Endothelial cell of umbilical vein (primary cell): Measurements from ENCODE around the gene CEP72. TPM values are rescaled to one million over a fixed set of nuclear protein-coding genes. Genes with fewer than 3 reads are reported as not detected.

Source experiments
- BruUV-seq: library from RNA; stranded (reverse); fragments of 400-500 nt; replicated peaks from 2 replicates; lab custom pipeline; 2021; lab: Mats Ljungman, UMichigan
- CTCF ChIA-PET: fragments of 300-600, 350-600 bp; sonication (Branson Sonifier 250); formaldehyde crosslinking; loops from one replicate; lab custom pipeline; 2021; ENCODE audit warnings: antibody characterized with exemption, inconsistent platforms; lab: Charles Lee
- POLR2A ChIA-PET: fragments of 300-600, 350-600 bp; sonication (Branson Sonifier 250); formaldehyde crosslinking; loops from one replicate; lab custom pipeline; 2021; ENCODE audit warnings: antibody characterized with exemption, inconsistent platforms; lab: Charles Lee
- DNase-seq: peaks from one replicate; pipeline ENCODE4 v3.0.0-alpha.2; 2011; ENCODE audit warnings: low read depth, low spot score
- FAIRE-seq: peaks from 2 replicates; lab custom pipeline; 2011; peaks lifted over from hg19 to GRCh38; lab: Jason Lieb, UNC
- H2AFZ ChIP-seq: 2 replicates; pipeline ENCODE4 v1.6.0; 2012; ENCODE audit warnings: low read depth, low read length, control low read depth, inconsistent platforms
- H3K27ac ChIP-seq: 2 replicates; pipeline ENCODE4 v1.5.1; 2011; ENCODE audit warnings: low read depth, mild to moderate bottlenecking, control low read depth, low read length, moderate library complexity; ENCODE audit not compliant: insufficient read depth
- H3K27me3 ChIP-seq, 2 experiments: 2 replicates each; pipeline versions ENCODE4 v1.6.0 to v1.6.1; 2011; ENCODE audit warnings: low read length in 2 of 2, mixed read lengths in 1 of 2; ENCODE audit not compliant: control insufficient read depth in 2 of 2, insufficient read depth in 2 of 2
- H3K36me3 ChIP-seq, 2 experiments: 2 replicates in 1 of 2; 3 replicates in 1 of 2; pipeline ENCODE4 v1.5.1; 2011; ENCODE audit warnings: low read length in 2 of 2, mild to moderate bottlenecking in 1 of 2, moderate library complexity in 1 of 2; ENCODE audit not compliant: control insufficient read depth in 2 of 2, insufficient read depth in 2 of 2; ENCODE audit errors: extremely low read depth in 1 of 2
- H3K4me1 ChIP-seq: 3 replicates; pipeline ENCODE4 v1.5.1; 2011; ENCODE audit warnings: mild to moderate bottlenecking, low read length; ENCODE audit not compliant: control insufficient read depth, insufficient read depth; ENCODE audit errors: extremely low read depth
- H3K4me2 ChIP-seq: 2 replicates; pipeline ENCODE4 v1.6.1; 2011; ENCODE audit warnings: low read length, control low read depth, mixed read lengths; ENCODE audit not compliant: insufficient read depth
- H3K4me3 ChIP-seq, 3 experiments: fragments of 200-600 bp in 1 of 3; sonication (generic), shearing (Covaris generic) in 1 of 3; replicated peaks in 1 of 3; 2 replicates each; pipeline ENCODE4 v1.5.1; 2011 to 2016; ENCODE audit warnings: control low read depth in 3 of 3, low read length in 3 of 3, mild to moderate bottlenecking in 2 of 3, inconsistent platforms in 1 of 3, low read depth in 1 of 3, moderate library complexity in 1 of 3; ENCODE audit not compliant: insufficient read depth in 1 of 3
- H3K79me2 ChIP-seq: 2 replicates; pipeline ENCODE4 v1.6.0; 2012; ENCODE audit warnings: low read length, inconsistent platforms; ENCODE audit not compliant: control insufficient read depth, insufficient read depth
- H3K9ac ChIP-seq: replicated peaks from 2 replicates; pipeline ENCODE3; 2011; ENCODE audit warnings: low read length, control low read depth; ENCODE audit not compliant: insufficient read depth; ENCODE audit errors: extremely low read depth
- H3K9me1 ChIP-seq: replicated peaks from 3 replicates; pipeline ENCODE4 v1.6.0; 2011; ENCODE audit warnings: mild to moderate bottlenecking, low read length; ENCODE audit not compliant: control insufficient read depth, insufficient read depth; ENCODE audit errors: extremely low read depth
- H3K9me3 ChIP-seq: replicated peaks from 2 replicates; pipeline ENCODE4 v1.5.1; 2012; ENCODE audit warnings: low read length, inconsistent platforms; ENCODE audit not compliant: control insufficient read depth, insufficient read depth
- H4K20me1 ChIP-seq: replicated peaks from 2 replicates; pipeline ENCODE3; 2011; ENCODE audit warnings: mild to moderate bottlenecking, low read length; ENCODE audit not compliant: control insufficient read depth, insufficient read depth; ENCODE audit errors: extremely low read depth
- FOS ChIP-seq: IDR thresholded peaks from 2 replicates; pipeline ENCODE4 v1.6.1; 2011; ENCODE audit warnings: mild to moderate bottlenecking, low read length, moderate library complexity, borderline replicate concordance; ENCODE audit not compliant: insufficient read depth
- GATA2 ChIP-seq: IDR thresholded peaks from 2 replicates; pipeline ENCODE4 v1.7.0; 2011; ENCODE audit warnings: low read depth, mild to moderate bottlenecking, moderate library complexity, mixed read lengths, low read length; ENCODE audit not compliant: insufficient read length, insufficient read depth
- JUN ChIP-seq: IDR thresholded peaks from 2 replicates; pipeline ENCODE4 v1.6.1; 2011; ENCODE audit warnings: borderline replicate concordance, low read depth; ENCODE audit not compliant: insufficient read length, insufficient read depth
- MAX ChIP-seq: IDR thresholded peaks from 2 replicates; pipeline ENCODE4 v1.6.1; 2011; ENCODE audit not compliant: insufficient read depth, insufficient read length
- MYC ChIP-seq: IDR thresholded peaks from one replicate; pipeline ENCODE4 v1.6.1; 2011; ENCODE audit warnings: mild to moderate bottlenecking, low read depth, low read length
- POLR2A ChIP-seq: IDR thresholded peaks from 2 replicates; pipeline ENCODE4 v1.6.1; 2012; ENCODE audit warnings: low read depth, mild to moderate bottlenecking, control low read depth, low read length
- POLR2AphosphoS5 ChIP-seq: IDR thresholded peaks from 2 replicates; pipeline ENCODE4 v1.6.1; 2012; ENCODE audit warnings: low read depth, mild to moderate bottlenecking, control low read depth, low read length, moderate library complexity; ENCODE audit not compliant: insufficient read depth
- dilution Hi-C: fragments of 300-500 bp; cut with MboI; formaldehyde crosslinking; loops from one replicate; pipeline ENCODE4 v1.15.0; 2019; ENCODE audit warnings: low sequenced_read_pairs; ENCODE audit not compliant: extremely low pct_ligation_motif_present
- intact Hi-C: fragments of 100-400 bp; cut with micrococcal nuclease; formaldehyde crosslinking; loops from one replicate; pipeline ENCODE4 v1.10.0; 2022
- polyA plus RNA-seq, 4 experiments: library from polyadenylated mRNA; depleted of rRNA in 3 of 4; stranded (reverse) in 3 of 4; unstranded in 1 of 4; fragments of >200 nt; gene quantifications; 2 replicates each; pipeline versions ENCODE4 v1.2.1 to v1.2.3, GENCODE V29; 2011 to 2012; ENCODE audit warnings: missing spikeins in 1 of 4
- total RNA-seq: library from RNA; stranded (reverse); gene quantifications from 2 replicates; pipeline ENCODE4 v1.2.3, GENCODE V29; 2021

Gene CEP72
- total and polyA plus RNA-seq, 2 donors (not counting 3 experiments of a cell fraction or from before 2014, with no cell fraction given): 2.9 to 9.5 TPM

GRCh38 chr5:675111-675870, 63.2 kb downstream of the CEP72 start:
- Histone ChIP-seq H3K27ac (no peak overlapping the region), H3K4me2 (no peak overlapping the region), H3K79me2 (no peaks in the 10 kb centered on the region), H3K4me3 (no peak overlapping the region), H3K4me1 (no peaks in the 10 kb centered on the region), H2AFZ (no peak overlapping the region), H4K20me1 (no peaks in the 10 kb centered on the region), H3K36me3 (no peaks in the 10 kb centered on the region), H3K9ac (no peak overlapping the region), H3K9me1 (no peaks in the 10 kb centered on the region), H3K9me3 (no peaks in the 10 kb centered on the region), H3K27me3 (no peaks in the 10 kb centered on the region)
- no TSS peak for BruUV-seq
- dilution Hi-C loops (no loop called here), intact Hi-C loops (loop anchor here (10.0 kb wide), 1 partner anchor 360 kb away; no protein-coding TSS in a partner anchor)
- CTCF ChIA-PET: no interaction called here
- no peak for TF ChIP-seq JUN
- no peak for TF ChIP-seq POLR2AphosphoS5
- TF ChIP-seq POLR2A: no peak
- TF ChIP-seq MYC: no peak
- TF ChIP-seq MAX: no peak
- TF ChIP-seq FOS: no peak
- TF ChIP-seq GATA2: no peak
- DNase-seq (no peak), FAIRE-seq (no peak)
- POLR2A ChIA-PET: no interaction called here
